Liver (tissue), 9 donors: ENCODE data around the gene DRGX. TPM values are rescaled to one million over a fixed set of nuclear protein-coding genes. Genes with fewer than 3 reads are reported as not detected.

ENCODE experiments used
- DNase-seq: peaks from one replicate; pipeline ENCODE4 v3.0.0-alpha.2; 2017; ENCODE audit warnings: low spot score
- H3K27ac ChIP-seq, 2 donors: one replicate each; pipeline ENCODE4 v1.7.0; 2013; ENCODE audit warnings: inconsistent platforms in 2 of 2, low read length in 2 of 2, control low read depth in 1 of 2, low read depth in 1 of 2, mild to moderate bottlenecking in 1 of 2
- H3K27me3 ChIP-seq, 4 donors: one replicate each; pipeline versions ENCODE4 v1.6.1 to v1.7.0; 2013; ENCODE audit warnings: low read length in 3 of 4, inconsistent platforms in 1 of 4, mild to moderate bottlenecking in 1 of 4, moderate library complexity in 1 of 4; ENCODE audit not compliant: control insufficient read depth in 4 of 4, insufficient read depth in 4 of 4
- H3K36me3 ChIP-seq, 4 donors: one replicate each; pipeline versions ENCODE4 v1.6.1 to v1.7.0; 2013; ENCODE audit warnings: low read length in 3 of 4, mild to moderate bottlenecking in 3 of 4, low read depth in 1 of 4, moderate library complexity in 1 of 4; ENCODE audit not compliant: control insufficient read depth in 4 of 4, insufficient read depth in 3 of 4
- H3K4me1 ChIP-seq, 4 donors: one replicate each; pipeline versions ENCODE4 v1.6.1 to v1.7.0; 2013; ENCODE audit warnings: low read length in 3 of 4, mild to moderate bottlenecking in 3 of 4, moderate library complexity in 1 of 4; ENCODE audit not compliant: control insufficient read depth in 4 of 4, insufficient read depth in 4 of 4
- H3K4me3 ChIP-seq, 3 donors: one replicate each; pipeline versions ENCODE4 v1.6.1 to v1.7.0; 2013; ENCODE audit warnings: low read length in 3 of 3, control low read depth in 1 of 3, low read depth in 1 of 3, mild to moderate bottlenecking in 1 of 3
- H3K9ac ChIP-seq, 2 donors: one replicate each; pipeline ENCODE4 v1.7.0; 2013; ENCODE audit warnings: low read length in 2 of 2, mild to moderate bottlenecking in 2 of 2, moderate library complexity in 2 of 2, control low read depth in 1 of 2, low read depth in 1 of 2
- H3K9me3 ChIP-seq, 4 donors: one replicate each; pipeline versions ENCODE4 v1.6.1 to v1.7.0; 2013; ENCODE audit warnings: low read length in 3 of 4; ENCODE audit not compliant: control insufficient read depth in 4 of 4
- CTCF ChIP-seq: fragments of 150-350 bp; IDR thresholded peaks from 2 replicates; pipeline ENCODE4 v1.5.1; 2017; ENCODE audit warnings: improper control_type of control experiment, low read depth, low read length; ENCODE audit not compliant: missing input control
- EGR1 ChIP-seq, 2 donors: IDR thresholded peaks; 2 replicates each; pipeline ENCODE4 v1.6.1; 2016 to 2018; ENCODE audit warnings: antibody characterized with exemption in 2 of 2, low read depth in 2 of 2
- FOXA1 ChIP-seq: IDR thresholded peaks from 2 replicates; pipeline ENCODE4 v1.6.1; 2016; ENCODE audit warnings: antibody characterized with exemption
- FOXA2 ChIP-seq: IDR thresholded peaks from 2 replicates; pipeline ENCODE4 v1.6.1; 2016; ENCODE audit warnings: antibody characterized with exemption
- GABPA ChIP-seq, 2 donors: IDR thresholded peaks in 1 of 2; conservative IDR thresholded peaks in 1 of 2; 2 replicates each; pipeline ENCODE4 v1.6.1; 2016; ENCODE audit warnings: antibody characterized with exemption in 2 of 2, mild to moderate bottlenecking in 1 of 2, moderate library complexity in 1 of 2
- HNF4A ChIP-seq, 2 donors: conservative IDR thresholded peaks; 2 replicates each; pipeline ENCODE4 v1.6.1; 2016; ENCODE audit warnings: antibody characterized with exemption in 2 of 2, mild to moderate bottlenecking in 2 of 2
- HNF4G ChIP-seq: IDR thresholded peaks from 2 replicates; pipeline ENCODE4 v1.6.1; 2016; ENCODE audit warnings: antibody characterized with exemption
- JUND ChIP-seq, 2 donors: IDR thresholded peaks; 2 replicates each; pipeline ENCODE4 v1.6.1; 2016; ENCODE audit warnings: antibody characterized with exemption in 2 of 2
- NR2F2 ChIP-seq: IDR thresholded peaks from 2 replicates; pipeline ENCODE4 v1.6.1; 2016; ENCODE audit warnings: antibody characterized with exemption
- RAD21 ChIP-seq, 2 donors: IDR thresholded peaks; 2 replicates each; pipeline ENCODE4 v1.6.1; 2016; ENCODE audit warnings: antibody characterized with exemption in 2 of 2, mild to moderate bottlenecking in 2 of 2
- REST ChIP-seq: IDR thresholded peaks from 2 replicates; pipeline ENCODE4 v1.6.1; 2016; ENCODE audit warnings: antibody characterized with exemption, mild to moderate bottlenecking
- RXRA ChIP-seq, 2 donors: IDR thresholded peaks; 2 replicates each; pipeline ENCODE4 v1.6.1; 2017 to 2018; ENCODE audit warnings: antibody characterized with exemption in 2 of 2, mild to moderate bottlenecking in 1 of 2
- SP1 ChIP-seq: IDR thresholded peaks from 2 replicates; pipeline ENCODE4 v1.6.1; 2018; ENCODE audit warnings: antibody characterized with exemption, mild to moderate bottlenecking
- TAF1 ChIP-seq: conservative IDR thresholded peaks from 2 replicates; pipeline ENCODE4 v1.6.1; 2016; ENCODE audit warnings: antibody characterized with exemption, mild to moderate bottlenecking
- YY1 ChIP-seq: IDR thresholded peaks from 2 replicates; pipeline ENCODE4 v1.6.1; 2016; ENCODE audit warnings: antibody characterized with exemption, mild to moderate bottlenecking
- ZBTB33 ChIP-seq: IDR thresholded peaks from 2 replicates; pipeline ENCODE4 v1.6.1; 2016; ENCODE audit warnings: antibody characterized with exemption
- WGBS: extraction: QIAGEN DNeasy Blood & Tissue Kit; methylation state at CpG from one replicate; pipeline ENCODE4 v1.1.7; 2013; 5-methylcytosine and 5-hydroxymethylcytosine counted together
- polyA plus RNA-seq, 2 donors: library from polyadenylated mRNA; stranded (reverse) in 1 of 2; unstranded in 1 of 2; fragments of 200-250 nt in 1 of 2; fragments of >200 nt in 1 of 2; fragmentation: Nextera tagmentation in 1 of 2; extraction: Ambion mirVana in 1 of 2; gene quantifications; one replicate each; pipeline versions ENCODE4 v1.2.1 to v1.2.3, GENCODE V29; 2013 to 2015
- total RNA-seq, 2 donors: library from RNA; depleted of rRNA; stranded (reverse); fragments of >200 nt; gene quantifications; one replicate each; pipeline ENCODE4 v1.2.3, GENCODE V29; 2014
- TF ChIP-seq, protein P1 (sequence below): IDR thresholded peaks from 2 replicates; pipeline ENCODE4 v1.6.1; 2016; ENCODE audit warnings: antibody characterized with exemption
- TF ChIP-seq, protein P2 (sequence below): IDR thresholded peaks from 2 replicates; pipeline ENCODE4 v1.6.1; 2016; ENCODE audit warnings: antibody characterized with exemption
- donor health status: healthy.
- donor health status: healthy.
- donor health status: healthy.
- donor health status: healthy.
- donor health status: healthy.

DRGX gene
- total and polyA plus RNA-seq, 4 donors = not detected

DNA sequence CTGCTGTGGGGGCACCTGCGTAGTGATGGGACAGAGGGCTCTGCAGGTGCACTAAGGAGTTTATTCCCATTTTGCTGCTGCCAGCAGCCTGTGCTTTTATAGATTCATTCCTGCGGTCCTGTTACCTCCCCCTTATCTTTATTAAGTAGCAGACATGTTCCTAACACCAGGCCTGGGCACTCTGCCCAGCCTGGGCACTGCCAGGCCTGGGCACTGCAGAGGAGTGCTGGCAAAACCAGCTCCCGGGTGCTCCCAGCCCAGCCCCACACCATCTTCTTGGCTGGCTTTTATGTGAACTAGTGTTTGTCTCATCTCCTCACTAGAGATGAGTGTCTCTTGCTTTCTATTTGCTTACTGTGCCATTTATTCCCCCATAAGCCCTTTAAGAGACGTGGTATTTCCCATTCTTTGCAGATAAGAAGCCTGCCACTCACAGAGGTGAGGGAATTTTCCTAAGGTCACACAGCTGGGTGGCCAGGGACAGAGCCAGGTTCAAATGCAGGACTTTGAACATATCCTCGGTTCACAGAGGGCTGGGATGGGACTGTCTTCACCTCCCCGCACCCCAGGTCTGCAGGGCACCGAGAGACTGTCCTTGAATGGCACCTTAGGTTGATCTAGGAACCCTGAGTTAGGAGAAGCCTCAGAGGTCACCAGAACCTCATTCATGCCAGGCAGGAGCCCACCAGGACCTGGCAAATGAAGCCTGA, 14.6 kb upstream of the DRGX start (continued):
- TF ChIP-seq CTCF = no peak
- TF ChIP-seq FOXA1 = no peak
- TF ChIP-seq RXRA (IDR thresholded peaks at IDR 0.05) = no peak
- TF ChIP-seq RAD21 (IDR thresholded peaks at IDR 0.05) = no peak
- no peak for TF ChIP-seq TAF1
- TF ChIP-seq, protein P1, sequence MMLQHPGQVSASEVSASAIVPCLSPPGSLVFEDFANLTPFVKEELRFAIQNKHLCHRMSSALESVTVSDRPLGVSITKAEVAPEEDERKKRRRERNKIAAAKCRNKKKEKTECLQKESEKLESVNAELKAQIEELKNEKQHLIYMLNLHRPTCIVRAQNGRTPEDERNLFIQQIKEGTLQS = no peak
- no peak for TF ChIP-seq JUND (IDR thresholded peaks at IDR 0.05)
- no peak for TF ChIP-seq FOXA2

GRCh38 chr10:49409755-49410154, 13.9 kb upstream of the DRGX start:
- H3K9ac ChIP-seq = no peak overlapping the region
- H3K4me3 ChIP-seq = no peak overlapping the region
- WGBS = 77% methylated on average over 4 of the region's 4 CpGs
- no peaks in the 10 kb centered on the region for H3K4me1 ChIP-seq
- DNase-seq = no peak
- no peaks in the 10 kb centered on the region for H3K9me3 ChIP-seq
- no peak for TF ChIP-seq EGR1 (IDR thresholded peaks at IDR 0.05; ENCODE audit: low read depth in 2 of 2)
- TF ChIP-seq RAD21 (IDR thresholded peaks at IDR 0.05) = no peak
- TF ChIP-seq JUND (IDR thresholded peaks at IDR 0.05) = no peak
- TF ChIP-seq FOXA1 = no peak
- no peak for TF ChIP-seq REST
- no peak for TF ChIP-seq YY1
- no peak for TF ChIP-seq TAF1
- TF ChIP-seq FOXA2 = no peak
- TF ChIP-seq, protein P1 = no peak
- TF ChIP-seq ZBTB33 = no peak
- no peak for TF ChIP-seq HNF4A (conservative IDR thresholded peaks at IDR 0.05)
- no peak for TF ChIP-seq SP1
- TF ChIP-seq HNF4G = no peak
- no peak for TF ChIP-seq NR2F2
- TF ChIP-seq, protein P2, sequence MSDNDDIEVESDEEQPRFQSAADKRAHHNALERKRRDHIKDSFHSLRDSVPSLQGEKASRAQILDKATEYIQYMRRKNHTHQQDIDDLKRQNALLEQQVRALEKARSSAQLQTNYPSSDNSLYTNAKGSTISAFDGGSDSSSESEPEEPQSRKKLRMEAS = no peak
- no peak for TF ChIP-seq GABPA (IDR thresholded peaks at IDR 0.05 in 1 of 2, conservative IDR thresholded peaks at IDR 0.05 in 1 of 2)
- no peak for TF ChIP-seq RXRA (IDR thresholded peaks at IDR 0.05)
- TF ChIP-seq CTCF = no peak
- no peaks in the 10 kb centered on the region for H3K36me3 ChIP-seq
- peaks cover 0 to 2% (median under 1%) of the 10 kb centered on the region in 4 donors for H3K27me3 ChIP-seq
- no peak overlapping the region for H3K27ac ChIP-seq
